Eye (tissue), 1 donor: Measurements from ENCODE around the gene ARID5A.

Experiments
- DNase-seq: peaks from one replicate; pipeline ENCODE4 v3.0.0-alpha.2; 2015

ARID5A gene

DNA sequence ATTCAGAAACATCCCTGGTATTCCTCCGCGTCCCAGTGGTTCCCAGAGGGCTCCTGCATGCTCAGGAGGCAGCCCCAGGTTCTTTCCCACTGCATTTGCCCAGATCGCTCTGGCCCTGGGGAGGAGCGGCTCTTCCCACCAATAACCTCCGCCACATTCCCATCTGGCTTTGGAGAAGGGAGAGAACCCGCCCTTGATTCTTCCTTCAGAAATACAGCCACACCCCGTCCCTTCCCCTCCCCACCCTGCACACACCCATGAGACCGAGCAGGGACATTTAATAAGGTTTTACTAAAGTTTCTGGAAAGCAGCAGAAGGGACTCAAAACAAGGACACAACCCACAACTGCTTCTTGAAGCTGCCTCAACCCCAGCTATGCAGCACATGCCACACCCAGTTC lies 21.9 kb downstream of the ARID5A start:
- DNase-seq: no peak

DNA sequence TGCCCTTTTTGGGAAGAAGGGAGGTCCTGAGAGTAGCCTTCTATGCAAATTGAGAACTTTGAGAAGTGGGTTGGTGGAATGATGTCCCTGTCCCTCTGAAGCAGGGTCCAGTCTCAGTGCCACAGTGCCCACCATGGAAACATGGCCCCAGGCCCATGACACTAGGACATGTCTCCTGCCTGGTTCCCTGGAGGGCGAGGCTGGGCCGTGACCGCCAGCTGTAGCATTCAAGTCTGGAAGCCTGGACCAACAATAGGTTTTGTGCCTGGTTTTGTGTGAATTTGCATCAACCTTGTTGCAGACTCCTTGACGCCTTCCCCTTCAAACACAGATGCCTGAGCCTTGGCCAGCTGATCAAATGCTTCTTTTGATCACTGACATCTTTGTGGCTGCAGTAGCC lies 27.5 kb downstream of the ARID5A start:
- no peak for DNase-seq

GRCh38 chr2:96564563-96564962 lies 28.0 kb downstream of the ARID5A start:
- no peak for DNase-seq

GRCh38 chr2:96565111-96565510 lies 28.6 kb downstream of the ARID5A start:
- DNase-seq: no peak

GRCh38 chr2:96568094-96568493 lies 31.5 kb downstream of the ARID5A start:
- no peak for DNase-seq

- DNase-seq: no peak
Observed at GRCh38 chr2:96574364-96574763, 37.8 kb downstream of the ARID5A start.

- no peak for DNase-seq
Observed at GRCh38 chr2:96575785-96576456, 39.4 kb downstream of the ARID5A start.

- DNase-seq: no peak
Observed at GRCh38 chr2:96577501-96577900, 40.9 kb downstream of the ARID5A start.

DNA sequence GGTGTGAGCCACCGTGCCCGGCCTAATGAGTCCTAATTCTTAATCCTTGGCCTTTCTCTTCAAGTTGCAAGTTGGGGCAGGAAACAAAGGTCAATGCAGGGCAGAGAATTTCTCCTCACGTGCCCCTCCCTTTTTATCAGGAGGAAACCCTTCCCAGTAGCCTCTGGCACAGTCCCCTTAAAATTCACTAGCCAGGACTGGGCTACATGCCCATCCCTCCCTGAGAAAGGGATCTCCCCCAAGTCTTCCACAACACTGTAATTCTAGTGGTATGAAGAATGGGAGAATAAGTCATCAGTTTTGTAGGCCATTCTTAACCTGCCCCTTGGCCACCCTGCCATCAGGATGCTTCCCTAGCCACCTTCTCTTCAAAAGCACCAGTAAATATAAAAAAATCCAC lies 42.2 kb downstream of the ARID5A start:
- DNase-seq: no peak

DNA sequence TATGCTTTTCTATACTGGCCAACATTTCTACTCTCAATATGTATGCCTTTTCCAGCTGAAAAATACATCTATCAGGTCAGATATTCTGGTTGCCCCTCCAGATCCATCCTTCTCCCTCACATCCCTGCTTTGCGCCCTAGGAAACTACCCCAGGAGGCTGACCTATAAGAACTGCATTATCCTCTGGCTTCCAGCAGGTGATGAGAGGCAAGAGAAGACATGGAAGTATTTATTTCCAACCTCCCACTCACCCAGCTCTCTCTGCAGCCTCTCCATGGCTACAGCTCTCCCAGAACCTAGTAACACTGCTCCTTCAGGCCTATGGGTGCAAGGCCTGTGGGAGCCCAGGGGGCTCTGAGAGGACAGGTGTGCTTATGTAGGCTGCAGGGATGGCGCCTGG lies 42.9 kb downstream of the ARID5A start:
- DNase-seq: no peak

DNA sequence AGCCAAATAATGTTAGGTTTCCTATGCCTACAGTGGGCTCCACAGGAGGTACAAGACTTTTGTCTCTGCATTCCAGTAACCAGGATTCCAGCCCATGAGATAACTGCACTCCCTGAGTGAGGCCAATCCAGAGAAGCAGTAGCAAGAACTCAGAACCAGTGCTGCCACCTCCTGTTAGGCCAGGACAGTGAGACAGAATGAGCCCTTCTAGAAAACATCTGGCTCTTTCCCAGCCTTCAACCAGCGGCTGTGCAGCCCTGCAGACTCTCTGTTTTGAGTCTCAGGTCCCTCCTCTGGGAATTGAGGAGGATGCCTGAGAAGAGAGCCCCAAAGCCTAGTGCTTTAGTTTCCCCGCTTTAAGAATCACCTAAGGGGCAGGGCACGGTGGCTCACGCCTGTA lies 44.2 kb downstream of the ARID5A start:
- peak; percentile 3 for DNase-seq

DNA sequence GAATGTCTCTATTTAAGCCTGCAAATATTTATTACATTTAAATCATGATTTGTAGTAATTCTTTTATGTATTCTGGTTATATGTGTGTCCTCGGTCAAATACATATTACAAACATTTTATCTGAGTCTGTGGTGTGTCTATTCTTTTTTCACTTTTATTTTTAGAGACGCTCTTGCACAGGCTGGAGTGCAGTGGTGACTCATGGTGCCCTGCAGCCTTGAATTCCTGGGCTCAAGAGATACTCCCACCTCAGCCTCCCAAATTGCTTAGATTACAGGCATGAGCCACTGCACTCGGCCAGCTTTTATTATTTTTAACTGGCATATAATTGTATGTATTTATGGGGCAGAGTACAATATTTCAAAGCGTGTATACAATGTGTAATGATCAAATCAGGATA lies 47.5 kb downstream of the ARID5A start:
- no peak for DNase-seq

- DNase-seq: no peak
Observed at GRCh38 chr2:96587843-96588242, 51.3 kb downstream of the ARID5A start.

- DNase-seq: no peak
Observed at GRCh38 chr2:96591054-96591453, 54.5 kb downstream of the ARID5A start.

DNA sequence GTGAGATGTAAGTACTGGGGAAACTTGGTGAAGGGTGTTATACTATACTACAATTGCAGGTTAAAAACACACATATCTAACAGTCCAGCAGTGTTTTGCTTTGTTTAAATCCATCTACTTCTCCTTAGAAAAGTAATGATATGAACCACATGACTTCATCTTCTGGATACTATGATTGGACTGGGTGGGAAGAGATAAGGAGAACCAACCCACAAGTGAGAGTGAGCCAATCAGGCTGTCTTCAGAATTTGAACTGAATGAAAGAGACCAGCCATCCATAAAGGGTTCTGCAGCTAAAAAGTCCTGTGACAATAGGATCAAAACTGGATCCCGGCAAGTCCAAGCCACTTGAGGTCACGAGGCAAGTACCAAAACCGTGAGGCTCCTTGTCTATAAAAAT lies 54.9 kb downstream of the ARID5A start:
- DNase-seq: no peak

- DNase-seq: no peak
Observed at GRCh38 chr2:96594282-96594681, 57.7 kb downstream of the ARID5A start.

DNA sequence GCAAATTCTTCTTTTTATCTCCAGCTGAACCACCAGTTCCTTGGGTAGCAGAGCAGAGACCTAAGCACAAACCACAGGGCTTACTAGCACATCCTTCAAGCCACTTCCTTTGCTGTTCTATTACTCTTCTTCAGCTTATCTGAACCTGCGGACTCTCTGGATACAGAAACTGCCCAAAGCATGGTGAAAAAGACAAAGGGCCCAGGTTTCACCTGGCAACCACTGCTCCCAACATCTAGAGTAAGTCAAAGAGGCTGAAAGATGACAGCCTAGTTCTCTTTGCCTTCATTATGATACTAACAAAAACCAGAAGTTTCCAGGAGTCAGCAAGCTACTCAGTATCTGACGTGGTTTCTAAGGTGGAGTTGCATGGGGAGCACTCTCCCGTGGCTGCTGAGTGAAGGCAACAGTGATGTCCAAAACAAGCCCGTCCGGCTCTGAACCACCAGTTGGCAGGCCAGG lies 58.2 kb downstream of the ARID5A start:
- DNase-seq: no peak

GRCh38 chr2:96596596-96596995 lies 60.0 kb downstream of the ARID5A start:
- no peak for DNase-seq

DNA sequence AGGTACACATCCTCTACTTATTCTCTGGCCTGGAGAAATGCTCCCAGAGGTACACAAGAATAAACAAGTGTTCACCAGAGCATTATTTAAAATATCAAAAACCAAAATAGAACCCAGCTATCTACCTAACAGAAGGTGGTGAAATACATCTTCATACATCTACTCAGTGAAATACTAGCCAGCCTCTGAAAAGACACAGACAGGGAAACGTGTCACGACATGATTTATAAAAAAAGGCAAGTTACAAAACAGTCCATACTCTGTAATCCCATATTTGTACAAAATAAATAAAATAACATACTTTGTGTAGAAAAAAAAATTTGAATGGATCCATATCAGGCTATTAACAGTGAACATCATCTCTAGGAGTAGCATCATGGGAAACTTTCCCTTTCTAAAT lies 63.4 kb downstream of the ARID5A start:
- DNase-seq: no peak

DNA sequence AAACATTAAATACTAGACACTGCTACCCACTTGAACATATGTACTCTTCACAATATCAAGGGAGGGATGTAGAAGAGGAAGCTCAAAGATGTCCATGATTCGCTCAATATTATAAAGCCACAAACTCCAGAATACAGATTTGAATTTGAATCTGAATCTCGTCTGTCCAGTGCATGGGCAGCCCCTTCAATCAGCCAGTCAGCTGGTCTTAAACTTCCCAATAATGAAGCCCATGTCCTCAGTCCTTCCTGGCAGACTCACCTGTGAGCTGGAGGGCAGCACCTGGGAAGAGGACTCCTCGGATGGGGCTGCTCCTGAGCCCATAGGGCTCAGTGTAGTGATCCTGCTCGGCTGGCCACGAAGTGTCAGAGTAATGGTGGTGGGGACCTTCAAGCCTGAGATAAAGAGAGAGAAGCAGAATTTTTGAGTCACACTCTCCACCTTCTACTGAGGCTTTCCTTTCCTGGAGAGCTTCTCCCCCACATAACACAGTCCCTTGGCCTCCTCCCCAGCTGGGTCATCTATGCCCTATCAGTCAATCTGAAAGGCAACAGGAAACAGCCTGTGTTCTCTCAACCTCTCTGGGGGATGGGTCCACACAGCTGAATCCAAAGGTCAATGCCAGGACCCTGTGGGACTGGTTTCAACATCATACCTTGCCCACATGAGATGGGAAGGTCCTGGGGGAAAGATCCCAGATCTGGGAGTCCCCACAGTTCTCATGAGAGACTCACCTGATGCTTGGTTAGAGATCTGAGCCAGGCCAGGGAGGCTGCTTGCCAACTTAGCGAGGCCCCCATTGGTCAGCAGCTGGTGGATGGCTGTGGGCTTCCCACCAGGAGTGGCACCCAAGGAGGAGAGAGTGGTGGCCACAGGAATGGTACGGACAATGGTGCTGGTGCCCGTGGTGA lies 65.1 kb downstream of the ARID5A start:
- DNase-seq: no peak
